Left lung (tissue), 10 donors: ENCODE measurements around the gene ITPKA. TPM values are rescaled to one million over a fixed set of nuclear protein-coding genes. Genes with fewer than 3 reads are reported as not detected.
A peak's percentile ranks its signal among the peaks of the same experiment; 100 is the strongest.

Source experiments
- ATAC-seq: fragments of 200-7000 bp; cut with Tn5 transposase; one replicate; pipeline ENCODE4 v1.9.1; 2020; ENCODE audit warnings: moderate library complexity
- DNase-seq, 4 donors: peaks; one replicate each; pipeline ENCODE4 v3.0.0-alpha.2; 2013 to 2020
- H3K27ac ChIP-seq, 2 donors: fragments of 200-600 bp; sonication (generic) in 1 of 2; one replicate each; pipeline versions ENCODE4 v1.5.0 to v1.8.0; 2020 to 2021
- H3K27me3 ChIP-seq, 2 donors: fragments of 200-600 bp; sonication (generic) in 1 of 2; one replicate each; pipeline versions ENCODE4 v1.5.0 to v1.8.0; 2020 to 2021
- H3K36me3 ChIP-seq, 2 donors: fragments of 200-600 bp; sonication (generic) in 1 of 2; one replicate each; pipeline versions ENCODE4 v1.5.0 to v1.8.0; 2020 to 2021
- H3K4me1 ChIP-seq, 2 donors: fragments of 200-600 bp; one replicate each; pipeline ENCODE4 v1.8.0; 2021
- H3K4me3 ChIP-seq, 2 donors: fragments of 200-600 bp; sonication (generic) in 1 of 2; one replicate each; pipeline versions ENCODE4 v1.5.0 to v1.8.0; 2020 to 2021; ENCODE audit warnings: mild to moderate bottlenecking in 1 of 2
- H3K9me3 ChIP-seq, 2 donors: fragments of 200-600 bp; sonication (generic) in 1 of 2; one replicate each; pipeline versions ENCODE4 v1.5.0 to v1.8.0; 2020 to 2021
- intact Hi-C, 2 donors: fragments of 100-400 bp; cut with DNase I; formaldehyde crosslinking; loops; one replicate each; pipeline versions ENCODE4 v1.11.2 to v1.14.2; 2022
- polyA plus RNA-seq, 6 donors: library from polyadenylated mRNA; unstranded; fragments of 120-200 nt; gene quantifications; one replicate each; pipeline ENCODE4 v1.2.1, GENCODE V29; 2013; ENCODE audit not compliant: insufficient read length in 6 of 6
- total RNA-seq, 2 donors: library from RNA; stranded (reverse); fragmentation: NEBNext Ultra II Directional; extraction: Animal tissue kit (Norgen Biotek cat#: 25700); gene quantifications; one replicate each; pipeline ENCODE4 v1.2.1, GENCODE V29; 2021
- TF ChIP-seq, protein P1 (sequence below), 2 donors: fragments of 200-600 bp; sonication (generic) in 1 of 2; IDR thresholded peaks; one replicate each; pipeline versions ENCODE4 v1.5.0 to v1.8.0; 2021; ENCODE audit warnings: antibody characterized with exemption in 2 of 2
- donor health status: DM: no; HTN: yes; CAD: no.
- donor health status: DM: no; HTN: no; CAD: no.

Gene ITPKA
- total and polyA plus RNA-seq, 8 donors, result 0.47 to 1.7 (median 1.2) TPM

DNA sequence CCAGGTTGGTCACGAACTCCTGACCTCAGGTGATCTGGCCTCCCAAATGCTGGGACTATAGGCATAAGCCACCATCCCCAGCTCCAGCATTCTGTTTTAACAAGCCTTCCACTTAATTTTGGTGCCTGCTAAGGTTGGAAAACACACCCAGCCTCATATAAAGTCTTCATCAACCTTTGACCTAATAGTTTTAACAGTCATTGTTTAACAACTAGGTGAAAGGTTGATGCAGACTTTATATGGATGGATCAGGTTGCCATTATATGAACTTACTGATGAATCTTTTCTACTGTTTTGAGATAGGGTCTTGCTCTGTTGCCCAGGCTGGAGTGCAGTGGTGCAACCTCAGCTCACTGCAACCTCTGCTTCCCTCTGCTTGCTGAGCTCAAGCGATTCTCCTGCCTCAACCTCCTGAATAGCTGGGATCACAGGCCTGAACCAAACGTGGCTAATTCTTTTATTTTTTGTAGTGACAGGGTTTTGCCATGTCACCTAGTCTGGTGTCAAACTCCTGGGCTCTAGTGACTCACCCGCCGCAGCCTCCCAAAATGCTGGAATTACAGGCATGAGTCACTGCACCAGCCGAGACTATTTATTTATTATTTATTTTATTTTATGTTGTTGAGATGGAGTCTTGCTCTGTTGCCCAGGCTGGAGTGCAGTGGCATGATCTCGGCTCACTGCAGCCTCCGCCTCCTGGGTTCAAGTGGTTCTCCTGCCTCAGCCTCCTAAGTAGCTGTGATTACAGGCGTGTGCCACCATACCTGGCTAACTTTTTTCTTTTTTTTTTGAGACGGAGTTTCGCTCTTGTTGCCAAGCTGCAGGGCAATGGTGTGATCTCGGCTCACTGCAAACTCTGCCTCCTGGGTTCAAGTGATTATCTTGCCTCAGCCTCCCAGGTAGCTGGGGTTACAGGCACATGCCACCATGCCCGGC, 53.4 kb downstream of the ITPKA start:
- Histone ChIP-seq H3K9me3 (no peaks in the 10 kb centered on the region), H3K27ac (no peak overlapping the region), H3K4me1 (peaks cover 0 to 17% of the 10 kb centered on the region in 2 donors), H3K27me3 (no peaks in the 10 kb centered on the region), H3K4me3 (no peak overlapping the region), H3K36me3 (no peaks in the 10 kb centered on the region)
- TF ChIP-seq, protein P1, sequence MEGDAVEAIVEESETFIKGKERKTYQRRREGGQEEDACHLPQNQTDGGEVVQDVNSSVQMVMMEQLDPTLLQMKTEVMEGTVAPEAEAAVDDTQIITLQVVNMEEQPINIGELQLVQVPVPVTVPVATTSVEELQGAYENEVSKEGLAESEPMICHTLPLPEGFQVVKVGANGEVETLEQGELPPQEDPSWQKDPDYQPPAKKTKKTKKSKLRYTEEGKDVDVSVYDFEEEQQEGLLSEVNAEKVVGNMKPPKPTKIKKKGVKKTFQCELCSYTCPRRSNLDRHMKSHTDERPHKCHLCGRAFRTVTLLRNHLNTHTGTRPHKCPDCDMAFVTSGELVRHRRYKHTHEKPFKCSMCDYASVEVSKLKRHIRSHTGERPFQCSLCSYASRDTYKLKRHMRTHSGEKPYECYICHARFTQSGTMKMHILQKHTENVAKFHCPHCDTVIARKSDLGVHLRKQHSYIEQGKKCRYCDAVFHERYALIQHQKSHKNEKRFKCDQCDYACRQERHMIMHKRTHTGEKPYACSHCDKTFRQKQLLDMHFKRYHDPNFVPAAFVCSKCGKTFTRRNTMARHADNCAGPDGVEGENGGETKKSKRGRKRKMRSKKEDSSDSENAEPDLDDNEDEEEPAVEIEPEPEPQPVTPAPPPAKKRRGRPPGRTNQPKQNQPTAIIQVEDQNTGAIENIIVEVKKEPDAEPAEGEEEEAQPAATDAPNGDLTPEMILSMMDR (IDR thresholded peaks at IDR 0.05), result no peak
- no peak for ATAC-seq
- intact Hi-C loops, result no loop called here
- DNase-seq, result peak in 1 of 4 donors; percentile 36

DNA sequence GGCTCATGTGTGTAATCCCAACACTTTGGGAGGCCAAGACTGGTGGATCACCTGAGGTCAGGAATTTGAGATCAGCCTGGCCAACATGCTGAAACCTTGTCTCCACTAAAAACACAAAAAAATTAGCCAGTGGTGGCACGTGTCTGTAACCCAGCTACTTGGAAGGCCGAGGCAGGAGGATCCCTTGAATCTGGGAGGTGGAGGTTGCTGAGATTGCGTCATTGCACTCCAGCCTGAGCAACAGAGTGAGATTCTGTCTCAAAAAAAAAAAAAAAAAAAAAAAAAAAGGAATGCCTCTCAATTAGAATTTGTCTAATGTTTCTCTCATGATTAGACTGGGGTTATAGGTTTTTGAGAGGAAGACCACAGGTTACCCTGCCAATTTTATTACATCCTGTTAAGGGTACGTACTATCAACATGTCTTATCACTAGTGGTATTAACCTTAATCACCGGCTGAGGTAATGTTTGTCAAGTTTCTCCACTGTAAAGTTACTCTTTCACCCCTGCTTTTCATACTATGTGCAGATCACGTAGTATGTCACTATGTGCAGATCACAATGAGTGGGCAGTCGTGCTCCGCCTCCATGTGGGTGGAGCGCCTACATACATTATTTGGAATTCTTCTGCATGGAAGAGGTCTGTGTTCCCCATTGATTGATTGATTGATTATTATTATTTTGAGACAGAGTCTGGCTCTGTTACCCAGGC, 56.5 kb downstream of the ITPKA start:
- H3K4me3 ChIP-seq, result no peak overlapping the region
- DNase-seq (peak in 1 of 4 donors; percentile 8), ATAC-seq (no peak)
- no peak overlapping the region for H3K27ac ChIP-seq
- H3K36me3 ChIP-seq, result no peaks in the 10 kb centered on the region
- H3K4me1 ChIP-seq, result no peaks in the 10 kb centered on the region
- intact Hi-C loops, result no loop called here
- H3K9me3 ChIP-seq, result no peaks in the 10 kb centered on the region
- TF ChIP-seq, protein P1 (IDR thresholded peaks at IDR 0.05), result no peak
- no peaks in the 10 kb centered on the region for H3K27me3 ChIP-seq

Other genes starting within 250 kb of the ITPKA start
- gene OIP5, start 161.3 kb upstream of the ITPKA start, total RNA-seq, result 1 to 10 TPM; 1.6 to 3.4 TPM
- 10 to 100 TPM in 1 of 6 donors, 1 to 10 TPM in 5; 6.3 to 12.2 (median 7.1) TPM for gene OIP5, start 161.3 kb upstream of the ITPKA start, polyA plus RNA-seq
- 10 to 100 TPM; 10.2 to 27.6 TPM for gene NUSAP1, start 161.0 kb upstream of the ITPKA start, total RNA-seq
- 100 to 1,000 TPM in 1 of 6 donors, 10 to 100 TPM in 5; 58.2 to 147 (median 84.4) TPM for gene NUSAP1, start 161.0 kb upstream of the ITPKA start, polyA plus RNA-seq
- gene NDUFAF1, start 91.4 kb upstream of the ITPKA start, total RNA-seq, result 10 to 100 TPM; 17.7 to 17.8 TPM
- gene NDUFAF1, start 91.4 kb upstream of the ITPKA start, polyA plus RNA-seq, result 10 to 100 TPM; 18.0 to 21.2 (median 18.5) TPM
- 10 to 100 TPM; 22.3 to 23.9 TPM for gene RTF1, start 76.8 kb upstream of the ITPKA start, total RNA-seq
- 10 to 100 TPM; 65.7 to 70.6 (median 69.7) TPM for gene RTF1, start 76.8 kb upstream of the ITPKA start, polyA plus RNA-seq
- gene LTK, start 20.0 kb downstream of the ITPKA start, total RNA-seq, result 1 to 10 TPM; 1.6 to 1.8 TPM
- gene LTK, start 20.0 kb downstream of the ITPKA start, polyA plus RNA-seq, result 1 to 10 TPM; 2.1 to 4.0 (median 2.8) TPM
- gene RPAP1, start 50.4 kb downstream of the ITPKA start, total RNA-seq, result 10 to 100 TPM; 30.4 to 32.8 TPM
- 10 to 100 TPM; 27.6 to 30.8 (median 29.5) TPM for gene RPAP1, start 50.4 kb downstream of the ITPKA start, polyA plus RNA-seq
- gene TYRO3, start 65.3 kb downstream of the ITPKA start, total RNA-seq, result 10 to 100 TPM; 11.2 to 11.9 TPM
- gene TYRO3, start 65.3 kb downstream of the ITPKA start, polyA plus RNA-seq, result 10 to 100 TPM; 39.1 to 63.2 (median 47.8) TPM
- 10 to 100 TPM; 33.4 to 33.7 TPM for gene MGA, start 166.5 kb downstream of the ITPKA start, total RNA-seq
- 10 to 100 TPM; 36.5 to 41.7 (median 39.7) TPM for gene MGA, start 166.5 kb downstream of the ITPKA start, polyA plus RNA-seq